ENCODE results near the gene CHD5.

Gene CHD5

DNA sequence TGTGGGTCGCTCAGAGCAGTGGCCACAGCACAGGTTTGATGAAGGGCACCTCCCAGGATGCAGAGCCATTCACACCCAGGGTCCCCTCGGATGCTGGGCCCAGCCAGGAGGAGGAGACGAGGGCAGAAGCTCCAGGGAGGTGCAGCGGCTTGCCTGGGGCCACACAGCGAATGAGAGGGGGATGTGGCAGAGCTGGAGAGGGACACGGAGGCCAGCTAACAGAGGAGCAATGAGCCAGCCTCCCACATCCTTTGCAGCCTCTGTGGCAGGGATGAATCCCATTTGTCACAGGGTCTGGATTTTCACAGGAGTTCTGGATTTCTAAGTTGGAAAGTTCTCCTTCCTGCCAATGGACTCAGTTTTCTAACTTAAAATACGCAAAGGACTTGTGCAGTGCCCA, 35.9 kb downstream of the CHD5 start:
- TF ChIP-seq, protein P1, sequence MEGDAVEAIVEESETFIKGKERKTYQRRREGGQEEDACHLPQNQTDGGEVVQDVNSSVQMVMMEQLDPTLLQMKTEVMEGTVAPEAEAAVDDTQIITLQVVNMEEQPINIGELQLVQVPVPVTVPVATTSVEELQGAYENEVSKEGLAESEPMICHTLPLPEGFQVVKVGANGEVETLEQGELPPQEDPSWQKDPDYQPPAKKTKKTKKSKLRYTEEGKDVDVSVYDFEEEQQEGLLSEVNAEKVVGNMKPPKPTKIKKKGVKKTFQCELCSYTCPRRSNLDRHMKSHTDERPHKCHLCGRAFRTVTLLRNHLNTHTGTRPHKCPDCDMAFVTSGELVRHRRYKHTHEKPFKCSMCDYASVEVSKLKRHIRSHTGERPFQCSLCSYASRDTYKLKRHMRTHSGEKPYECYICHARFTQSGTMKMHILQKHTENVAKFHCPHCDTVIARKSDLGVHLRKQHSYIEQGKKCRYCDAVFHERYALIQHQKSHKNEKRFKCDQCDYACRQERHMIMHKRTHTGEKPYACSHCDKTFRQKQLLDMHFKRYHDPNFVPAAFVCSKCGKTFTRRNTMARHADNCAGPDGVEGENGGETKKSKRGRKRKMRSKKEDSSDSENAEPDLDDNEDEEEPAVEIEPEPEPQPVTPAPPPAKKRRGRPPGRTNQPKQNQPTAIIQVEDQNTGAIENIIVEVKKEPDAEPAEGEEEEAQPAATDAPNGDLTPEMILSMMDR (IDR thresholded peaks at IDR 0.05): no peak
- TF ChIP-seq ZFX (IDR thresholded peaks at IDR 0.05; ENCODE audit: borderline replicate concordance): no peak
- H3K27ac ChIP-seq: no peak overlapping the region

DNA sequence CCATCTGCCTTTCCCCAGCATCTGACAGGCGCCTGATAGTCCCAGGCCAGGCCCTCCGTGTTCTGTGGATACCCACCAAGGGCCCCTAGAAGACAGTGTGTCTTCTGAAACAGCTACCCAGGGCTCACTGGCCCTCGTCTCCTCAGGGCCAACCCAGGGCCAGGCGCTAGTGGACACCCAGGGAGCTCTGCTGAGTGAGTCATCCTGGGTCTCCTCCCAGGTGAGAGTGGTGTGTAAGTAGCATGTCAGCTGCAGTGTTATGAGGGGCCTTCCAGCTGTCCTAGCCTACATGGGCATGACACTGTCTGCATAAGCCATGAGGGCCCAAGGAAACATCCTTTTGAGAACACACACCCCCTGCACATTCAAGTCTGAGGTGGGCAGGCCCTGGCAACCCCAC, 36.7 kb downstream of the CHD5 start:
- no peak overlapping the region for H3K27ac ChIP-seq
- TF ChIP-seq, protein P1 (IDR thresholded peaks at IDR 0.05): no peak
- TF ChIP-seq ZFX (IDR thresholded peaks at IDR 0.05; ENCODE audit: borderline replicate concordance): no peak

DNA sequence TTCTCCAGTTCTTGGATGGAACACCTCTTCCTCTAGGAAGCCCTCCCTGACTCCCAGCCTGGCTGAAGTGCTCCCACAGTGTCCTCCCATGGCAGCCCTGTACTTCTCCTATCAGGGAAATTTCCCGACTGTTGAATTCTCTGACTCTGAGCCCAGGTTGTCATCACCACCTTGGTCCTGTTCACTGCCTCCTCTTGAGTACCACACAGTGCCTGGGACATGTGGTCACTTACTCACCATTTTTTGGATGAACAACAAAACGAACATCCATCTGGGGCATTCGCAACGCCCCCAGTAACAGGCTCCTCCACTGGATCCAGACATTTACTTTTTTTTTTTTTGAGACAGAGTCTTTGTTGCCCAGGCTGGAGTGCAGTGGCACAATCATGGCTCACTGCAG, 37.4 kb downstream of the CHD5 start:
- TF ChIP-seq ZFX (IDR thresholded peaks at IDR 0.05; ENCODE audit: borderline replicate concordance): no peak
- TF ChIP-seq, protein P1 (IDR thresholded peaks at IDR 0.05): no peak
- no peak overlapping the region for H3K27ac ChIP-seq

DNA sequence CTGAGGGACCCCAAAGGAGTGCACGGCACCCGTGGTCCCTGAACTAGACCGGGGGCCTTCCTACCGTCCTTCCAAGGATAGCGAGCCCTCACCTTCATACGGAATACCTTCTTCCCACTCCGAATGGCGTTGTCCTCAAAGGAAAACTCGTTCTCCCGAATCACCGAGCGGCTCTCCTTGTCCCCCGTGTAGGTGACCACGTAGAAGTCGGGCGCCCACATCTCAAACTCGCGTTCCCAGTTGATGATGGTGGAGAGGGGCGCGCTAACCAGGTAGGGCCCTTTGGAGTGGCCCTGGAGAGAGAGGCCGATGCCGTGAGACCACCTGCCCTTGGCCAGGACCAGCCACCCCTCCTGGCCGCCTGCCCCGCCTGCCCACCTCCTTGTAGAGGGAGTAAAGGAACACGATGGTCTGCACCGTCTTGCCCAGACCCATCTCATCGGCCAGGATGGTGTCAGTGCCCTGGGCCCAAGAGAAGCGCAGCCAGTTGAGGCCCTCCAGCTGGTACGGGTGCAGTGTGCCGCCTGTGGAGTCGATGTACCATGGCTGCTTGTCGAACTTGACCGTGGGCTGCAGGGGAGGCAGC, 38.0 kb downstream of the CHD5 start:
- H3K27ac ChIP-seq: no peak overlapping the region
- TF ChIP-seq, protein P1 (IDR thresholded peaks at IDR 0.05): no peak
- no peak for TF ChIP-seq ZFX (IDR thresholded peaks at IDR 0.05; ENCODE audit: borderline replicate concordance)

DNA sequence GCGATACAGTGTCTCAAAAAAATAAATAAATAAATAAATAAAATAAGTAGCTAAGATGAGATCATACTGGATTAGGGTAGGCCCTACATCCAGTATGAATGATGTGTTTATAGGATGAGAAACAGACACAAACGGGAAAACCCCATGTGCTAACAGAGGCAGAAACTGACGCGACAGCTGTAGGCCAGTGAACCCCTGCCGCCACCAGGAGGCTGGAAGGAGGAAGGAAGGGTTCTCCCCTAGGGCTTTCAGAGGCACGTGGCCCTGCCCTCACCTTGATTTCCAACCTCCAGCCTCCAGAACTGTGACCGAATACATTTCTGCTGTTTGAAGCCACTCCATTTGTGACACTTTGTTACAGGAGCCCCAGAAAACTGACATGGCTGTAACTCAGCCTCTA, 38.5 kb downstream of the CHD5 start:
- TF ChIP-seq, protein P1 (IDR thresholded peaks at IDR 0.05): no peak
- no peak for TF ChIP-seq ZFX (IDR thresholded peaks at IDR 0.05; ENCODE audit: borderline replicate concordance)
- H3K27ac ChIP-seq: no peak overlapping the region

DNA sequence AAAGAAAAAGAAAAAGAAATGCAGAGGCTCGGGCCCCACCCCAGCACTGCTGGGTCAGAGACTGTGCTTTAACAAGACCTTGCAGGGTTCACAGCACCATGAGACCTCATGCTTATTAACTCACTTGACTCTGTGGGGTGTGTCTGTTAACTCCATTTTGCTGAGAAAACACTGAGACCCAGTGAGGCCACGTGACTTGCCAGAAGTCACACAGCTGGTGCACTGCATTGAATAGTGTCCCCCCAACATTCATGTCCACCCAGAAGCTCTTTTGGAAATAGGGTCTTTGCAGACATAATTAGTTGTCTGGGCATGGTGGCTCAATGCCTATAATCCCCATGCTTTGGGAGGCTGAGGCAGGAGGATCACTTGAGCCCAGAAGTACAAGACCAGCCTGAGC, 39.7 kb downstream of the CHD5 start:
- H3K27ac ChIP-seq: no peak overlapping the region
- no peak for TF ChIP-seq ZFX (IDR thresholded peaks at IDR 0.05; ENCODE audit: borderline replicate concordance)
- TF ChIP-seq, protein P1 (IDR thresholded peaks at IDR 0.05): no peak

DNA sequence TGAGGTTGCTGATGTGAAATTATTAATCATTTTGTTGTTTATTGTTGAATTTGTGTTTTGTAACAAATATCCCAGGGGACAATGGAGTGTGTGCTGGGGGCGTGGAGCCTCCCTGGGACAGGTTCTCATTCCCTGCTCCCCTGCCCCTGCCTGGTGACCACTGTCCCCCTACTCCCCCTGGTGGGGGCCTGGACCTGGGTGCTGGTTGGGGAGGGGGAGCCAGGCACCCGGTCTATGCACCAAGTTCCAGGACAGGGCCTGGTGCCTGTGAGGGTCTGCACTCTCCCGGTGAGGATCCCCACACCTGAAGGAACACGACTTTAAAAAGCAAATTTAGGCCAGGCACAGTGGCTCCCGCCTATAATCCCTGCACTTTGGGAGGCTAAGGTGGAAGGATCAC, 42.4 kb downstream of the CHD5 start:
- TF ChIP-seq ZFX (IDR thresholded peaks at IDR 0.05; ENCODE audit: borderline replicate concordance): no peak
- TF ChIP-seq, protein P1 (IDR thresholded peaks at IDR 0.05): no peak
- no peak overlapping the region for H3K27ac ChIP-seq
